K562 (cell line): Measurements from ENCODE around the gene PID1. TPM values are rescaled to one million over a fixed set of nuclear protein-coding genes. Genes with fewer than 3 reads are reported as not detected.
A peak's percentile ranks its signal among the peaks of the same experiment; 100 is the strongest.

Experiments used
- ATAC-seq: fragments of 200-7000 bp; cut with Tn5 transposase; 3 replicates; pipeline ENCODE4 v1.9.1; 2020; ENCODE audit warnings: moderate library complexity
- BruUV-seq: library from RNA; stranded (reverse); fragments of 400-500 nt; replicated peaks from 2 replicates; lab custom pipeline; 2021; lab: Mats Ljungman, UMichigan
- CTCF ChIA-PET: fragments of 300-600 bp; formaldehyde crosslinking; extraction: SDS; loops from one replicate; lab custom pipeline; 2021; ENCODE audit warnings: low intra/inter-chr PET ratio; lab: Yijun Ruan, JAX
- POLR2A ChIA-PET: fragments of 300-600, 350-650 bp; sonication (Branson Sonifier 250); formaldehyde crosslinking; extraction: SDS; loops from one replicate; lab custom pipeline; 2021; ENCODE audit warnings: antibody characterized with exemption, inconsistent platforms; lab: Yijun Ruan, JAX
- DNase-seq, 4 experiments: peaks; one replicate each; pipeline versions ENCODE4 v3.0.0 to v3.0.0-alpha.2; 2011 to 2018; ENCODE audit warnings: low spot score in 3 of 4, mixed read lengths in 3 of 4; ENCODE audit errors: extremely low read depth in 1 of 4
- FAIRE-seq: peaks from 2 replicates; lab custom pipeline; 2011; peaks lifted over from hg19 to GRCh38; lab: Jason Lieb, UNC
- H2AFZ ChIP-seq: 2 replicates; pipeline ENCODE4 v1.6.0; 2011; ENCODE audit warnings: low read depth, low read length, control low read depth, inconsistent platforms
- H3K27ac ChIP-seq: fragments of 200-600 bp; 3 replicates; pipeline ENCODE4 v1.8.0; 2011; ENCODE audit warnings: low read depth, mild to moderate bottlenecking, control low read depth, inconsistent platforms, low read length, moderate library complexity, mixed read lengths; ENCODE audit errors: extremely low read depth
- H3K27me3 ChIP-seq, 2 experiments: fragments of 300-600 bp in 1 of 2; 2 replicates in 1 of 2; 3 replicates in 1 of 2; pipeline versions ENCODE4 v1.6.0 to v1.8.0; 2011; ENCODE audit warnings: inconsistent platforms in 2 of 2, low read length in 2 of 2, mild to moderate bottlenecking in 1 of 2, mixed read lengths in 1 of 2, moderate library complexity in 1 of 2; ENCODE audit not compliant: control insufficient read depth in 2 of 2, insufficient read depth in 2 of 2
- H3K36me3 ChIP-seq: fragments of 300-600 bp; 3 replicates; pipeline ENCODE4 v1.8.0; 2011; ENCODE audit warnings: mild to moderate bottlenecking, low read length, inconsistent platforms; ENCODE audit not compliant: control insufficient read depth, insufficient read depth
- H3K4me1 ChIP-seq, 2 experiments: fragments of 200-600 bp in 1 of 2; replicated peaks in 1 of 2; 2 replicates in 1 of 2; 3 replicates in 1 of 2; pipeline versions ENCODE4 v1.5.1 to v1.8.0; 2011; ENCODE audit warnings: inconsistent platforms in 2 of 2, low read length in 2 of 2, mild to moderate bottlenecking in 1 of 2, mixed read lengths in 1 of 2, moderate library complexity in 1 of 2; ENCODE audit not compliant: control insufficient read depth in 2 of 2, insufficient read depth in 2 of 2
- H3K4me2 ChIP-seq: 2 replicates; pipeline ENCODE4 v1.6.1; 2011; ENCODE audit warnings: low read length, control low read depth, inconsistent platforms, mixed read lengths; ENCODE audit not compliant: insufficient read depth
- H3K4me3 ChIP-seq: fragments of 200-600 bp; sonication (generic), shearing (Covaris generic); 2 replicates; pipeline ENCODE4 v1.5.1; 2016; ENCODE audit warnings: control low read depth, inconsistent platforms
- H3K79me2 ChIP-seq: fragments of 200-600 bp; 3 replicates; pipeline ENCODE4 v1.8.0; 2011; ENCODE audit warnings: low read length, inconsistent platforms; ENCODE audit not compliant: control insufficient read depth, insufficient read depth
- H3K9ac ChIP-seq, 2 experiments: 2 replicates each; pipeline versions ENCODE4 v1.6.0 to v1.6.1; 2011; ENCODE audit warnings: low read depth in 2 of 2, low read length in 2 of 2, control low read depth in 1 of 2, inconsistent platforms in 1 of 2, mild to moderate bottlenecking in 1 of 2, mixed read lengths in 1 of 2; ENCODE audit not compliant: insufficient read depth in 1 of 2
- H3K9me1 ChIP-seq: one replicate; pipeline ENCODE4 v1.6.0; 2011; ENCODE audit warnings: inconsistent platforms, mild to moderate bottlenecking, low read length, moderate library complexity; ENCODE audit not compliant: control insufficient read depth, insufficient read depth
- H3K9me3 ChIP-seq: replicated peaks from 2 replicates; pipeline ENCODE4 v1.5.1; 2011; ENCODE audit warnings: low read depth, low read length, inconsistent platforms; ENCODE audit not compliant: control insufficient read depth, insufficient read depth
- H4K20me1 ChIP-seq: replicated peaks from 2 replicates; pipeline ENCODE4 v1.6.1; 2011; ENCODE audit warnings: low read length, inconsistent platforms, mixed read lengths; ENCODE audit not compliant: control insufficient read depth, insufficient read depth
- ARNT ChIP-seq, 2 experiments: fragments of 450-650 bp; IDR thresholded peaks; 2 replicates each; pipeline ENCODE4 v1.6.1; 2016; ENCODE audit warnings: mild to moderate bottlenecking in 1 of 2
- BCOR ChIP-seq: fragments of 450-650 bp; IDR thresholded peaks from 2 replicates; pipeline ENCODE4 v1.6.1; 2016
- COPS2 ChIP-seq: fragments of 450-650 bp; conservative IDR thresholded peaks from 2 replicates; pipeline ENCODE4 v1.6.1; 2016; ENCODE audit warnings: mild to moderate bottlenecking, moderate library complexity
- DACH1 ChIP-seq: fragments of 450-650 bp; IDR thresholded peaks from 2 replicates; pipeline ENCODE4 v1.6.1; 2018; ENCODE audit not compliant: partially characterized antibody
- DEAF1 ChIP-seq: fragments of 450-650 bp; formaldehyde crosslinking; IDR thresholded peaks from 2 replicates; pipeline ENCODE4 v1.4.0; 2020; ENCODE audit warnings: mild to moderate bottlenecking, moderate library complexity
- HES1 ChIP-seq: fragments of 450-650 bp; IDR thresholded peaks from 2 replicates; pipeline ENCODE4 v1.6.1; 2016; ENCODE audit warnings: low read depth, mild to moderate bottlenecking, moderate library complexity
- JUND ChIP-seq, 2 experiments: IDR thresholded peaks; 2 replicates in 1 of 2; 3 replicates in 1 of 2; pipeline ENCODE4 v1.6.1; 2011; ENCODE audit warnings: borderline replicate concordance in 2 of 2, low read depth in 2 of 2, low read length in 2 of 2, improper control_type of control experiment in 1 of 2, missing biosample characterization in 1 of 2, missing genetic modification characterization in 1 of 2, missing genetic modification reagents in 1 of 2
- KLF1 ChIP-seq: fragments of 450-650 bp; IDR thresholded peaks from 2 replicates; pipeline ENCODE4 v1.6.1; 2016; ENCODE audit warnings: missing genetic modification characterization, missing compliant biosample characterization
- MYC ChIP-seq, 2 experiments: fragments of 250-450 bp in 1 of 2; sonication (Bioruptor Pico) in 1 of 2; IDR thresholded peaks; 2 replicates each; pipeline versions ENCODE4 v1.5.1 to v1.6.1; 2012 to 2021; ENCODE audit warnings: low read depth in 2 of 2, borderline replicate concordance in 1 of 2, improper control_type of control experiment in 1 of 2, low read length in 1 of 2, mild to moderate bottlenecking in 1 of 2, moderate library complexity in 1 of 2
- RFX1 ChIP-seq: fragments of 450-650 bp; IDR thresholded peaks from 2 replicates; pipeline ENCODE4 v1.6.1; 2016; ENCODE audit warnings: mild to moderate bottlenecking, moderate library complexity
- WGBS: fragments of 100-300 bp; shearing (Covaris generic); methylation state at CpG from one replicate; pipeline ENCODE4 v1.1.6; 2016; ENCODE audit warnings: low coverage, mixed read lengths; ENCODE audit not compliant: insufficient coverage; ENCODE audit errors: missing lambda C conversion rate; 5-methylcytosine and 5-hydroxymethylcytosine counted together
- in situ Hi-C: fragments of 300-500 bp; cut with MboI; formaldehyde crosslinking; loops from 4 replicates; pipeline ENCODE4 v1.15.0; 2018; ENCODE audit warnings: inconsistent platforms, mixed read lengths
- intact Hi-C: fragments of 100-400 bp; cut with micrococcal nuclease; formaldehyde crosslinking; loops from 2 replicates; pipeline ENCODE4 v1.14.2; 2022
- polyA plus RNA-seq, 8 experiments: library from polyadenylated mRNA; depleted of rRNA in 4 of 8; stranded (reverse) in 5 of 8; unstranded in 3 of 8; fragments of >200 nt; fragmentation: Nextera tagmentation in 2 of 8; fragmentation: Illumina TruSeq in 1 of 8; extraction: Ambion mirVana in 2 of 8; extraction: Trizol in 1 of 8; gene quantifications; 2 replicates each; pipeline versions ENCODE4 v1.2.1 to v1.2.3, GENCODE V29; 2011 to 2014; ENCODE audit warnings: inconsistent platforms in 1 of 8, missing spikeins in 1 of 8
- total RNA-seq, 7 experiments: library from RNA; depleted of rRNA in 6 of 7; stranded (reverse); fragments of >200 nt in 6 of 7; fragmentation: Illumina TruSeq in 2 of 7; extraction: Trizol in 2 of 7; gene quantifications; 2 replicates each; pipeline versions ENCODE4 v1.2.1 to v1.2.3, GENCODE V29; 2011 to 2021; ENCODE audit warnings: low replicate concordance in 1 of 7

Gene PID1
- total and polyA plus RNA-seq, 9 of the 15 experiments (the other 6 are each of a cell fraction or from before 2014, with no cell fraction given) = not detected

DNA sequence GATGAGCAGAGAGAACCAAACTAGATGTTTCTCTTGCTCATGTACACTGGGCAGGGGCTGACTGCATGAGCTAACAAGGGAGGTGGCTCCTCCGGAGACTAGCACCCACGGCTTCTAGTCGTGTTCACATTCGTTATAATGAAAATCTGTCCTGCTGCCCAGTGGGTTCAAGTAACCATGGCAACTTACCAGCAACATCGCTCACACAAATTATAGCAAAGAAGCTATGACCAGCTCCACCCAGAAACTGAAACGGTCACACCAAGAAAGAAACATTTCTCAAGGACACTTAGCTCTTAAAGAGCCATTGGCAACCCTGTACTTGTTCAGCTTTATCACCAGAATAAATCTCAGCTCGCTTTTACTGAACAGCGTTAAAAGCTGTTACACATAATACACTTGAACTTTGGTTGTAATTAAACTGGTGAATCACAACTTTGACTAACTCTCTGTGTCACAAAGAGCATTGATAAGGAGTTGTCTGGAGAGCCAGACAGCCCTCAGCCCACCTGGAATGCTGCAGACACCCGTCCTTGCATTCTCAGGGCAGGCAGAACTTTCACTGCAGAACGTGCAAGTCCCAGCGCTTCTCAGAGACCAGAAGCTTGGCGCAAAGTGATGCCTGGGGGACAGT, 141.2 kb downstream of the PID1 start:
- Histone ChIP-seq H2AFZ (no peak overlapping the region), H3K79me2 (no peaks in the 10 kb centered on the region), H3K4me1 (no peaks in the 10 kb centered on the region), H3K9me3 (no peaks in the 10 kb centered on the region), H3K27ac (no peak overlapping the region), H3K4me2 (no peak overlapping the region), H4K20me1 (no peaks in the 10 kb centered on the region), H3K36me3 (no peaks in the 10 kb centered on the region), H3K4me3 (no peak overlapping the region), H3K9me1 (no peaks in the 10 kb centered on the region), H3K27me3 (no peaks in the 10 kb centered on the region), H3K9ac (no peak overlapping the region)
- in situ Hi-C loops (no loop called here), intact Hi-C loops (no loop called here)
- ATAC-seq (no peak), DNase-seq (no peak), FAIRE-seq (no peak)
- under 1% methylated on average over 12 of the region's 12 CpGs for WGBS
- BruUV-seq = no TSS peak
- ChIA-PET CTCF (no interaction called here), POLR2A (no interaction called here)
- TF ChIP-seq RFX1 = peak; percentile 12; the same call in 1 of the 2 replicates
- no peak for TF ChIP-seq JUND (IDR thresholded peaks at IDR 0.05; ENCODE audit: borderline replicate concordance, low read depth, low read length)
- TF ChIP-seq JUND (tag; IDR thresholded peaks at IDR 0.05; ENCODE audit: borderline replicate concordance, low read depth, low read length) = no peak

- in situ Hi-C loops = no loop called here
- CTCF ChIA-PET = no interaction called here
- TF ChIP-seq HES1 (no peak), COPS2 (no peak), MYC (IDR thresholded peaks at IDR 0.05; ENCODE audit: low read depth, low read length) (no peak), MYC (CRISPR knock-in tag; IDR thresholded peaks at IDR 0.05; ENCODE audit: borderline replicate concordance, low read depth) (no peak), BCOR (no peak), KLF1 (tag) (no peak), DACH1 (no peak), DEAF1 (no peak), ARNT (IDR thresholded peaks at IDR 0.05) (no peak)
Measured at GRCh38 chr2:229127471-229127870, 143.6 kb downstream of the PID1 start.

More at GRCh38 chr2:229127471-229127870, 143.6 kb downstream of the PID1 start:
- Histone ChIP-seq H3K9me1 (no peaks in the 10 kb centered on the region), H3K9me3 (no peaks in the 10 kb centered on the region), H4K20me1 (no peaks in the 10 kb centered on the region), H3K36me3 (no peaks in the 10 kb centered on the region), H3K27me3 (no peaks in the 10 kb centered on the region), H3K9ac (no peak overlapping the region), H2AFZ (no peak overlapping the region), H3K4me3 (no peak overlapping the region), H3K79me2 (no peaks in the 10 kb centered on the region), H3K4me1 (no peaks in the 10 kb centered on the region), H3K27ac (no peak overlapping the region), H3K4me2 (no peak overlapping the region)
- no TSS peak for BruUV-seq
- no peak for ATAC-seq
- DNase-seq = no peak
- intact Hi-C loops = no loop called here
- POLR2A ChIA-PET = no interaction called here
- FAIRE-seq = no peak
- 0% methylated on average over 4 of the region's 4 CpGs for WGBS
